GM23338 (cell line): ENCODE data around the gene SEMA5A. TPM values are rescaled to one million over a fixed set of nuclear protein-coding genes. Genes with fewer than 3 reads are reported as not detected.

Experiments used
- ATAC-seq: fragments of 200-7000 bp; cut with Tn5 transposase; 3 replicates; pipeline ENCODE4 v1.9.1; 2020
- DNase-seq: peaks from one replicate; pipeline ENCODE4 v3.0.0-alpha.2; 2015; ENCODE audit warnings: low spot score
- H2AFZ ChIP-seq: fragments of 200-600 bp; sonication (generic); 2 replicates; pipeline ENCODE4 v1.8.0; 2016; ENCODE audit warnings: antibody characterized with exemption, mild to moderate bottlenecking, moderate library complexity
- H3F3A ChIP-seq: fragments of 200-600 bp; sonication (generic); replicated peaks from 2 replicates; pipeline ENCODE4 v1.8.0; 2017; ENCODE audit warnings: antibody characterized with exemption, mixed run types, low read depth
- H3K27ac ChIP-seq: fragments of 200-600 bp; sonication (generic); 2 replicates; pipeline ENCODE4 v1.6.1; 2016; ENCODE audit warnings: low read depth
- H3K27me3 ChIP-seq: fragments of 200-600 bp; sonication (generic); 2 replicates; pipeline ENCODE4 v1.8.0; 2016; ENCODE audit warnings: mild to moderate bottlenecking, mixed run types, moderate library complexity; ENCODE audit not compliant: insufficient read depth
- H3K36me3 ChIP-seq: fragments of 200-600 bp; sonication (generic); 2 replicates; pipeline ENCODE4 v1.8.0; 2016; ENCODE audit warnings: mild to moderate bottlenecking; ENCODE audit not compliant: insufficient read depth
- H3K4me1 ChIP-seq: fragments of 200-600 bp; sonication (generic); 2 replicates; pipeline ENCODE4 v1.8.0; 2016; ENCODE audit warnings: mild to moderate bottlenecking, moderate library complexity; ENCODE audit not compliant: insufficient read depth
- H3K4me2 ChIP-seq: fragments of 200-600 bp; sonication (generic); 2 replicates; pipeline ENCODE4 v1.7.1; 2017; ENCODE audit warnings: mixed run types
- H3K4me3 ChIP-seq: fragments of 200-600 bp; sonication (generic); 2 replicates; pipeline ENCODE4 v1.6.1; 2016; ENCODE audit warnings: mixed run types
- H3K79me2 ChIP-seq: fragments of 200-600 bp; sonication (generic); replicated peaks from 2 replicates; pipeline ENCODE4 v1.8.0; 2017; ENCODE audit warnings: mild to moderate bottlenecking; ENCODE audit not compliant: insufficient read depth
- H3K9me2 ChIP-seq: fragments of 200-600 bp; sonication (generic); 2 replicates; pipeline ENCODE4 v1.8.0; 2017; ENCODE audit not compliant: insufficient read depth
- H4K20me1 ChIP-seq: fragments of 200-600 bp; sonication (generic); replicated peaks from 2 replicates; pipeline ENCODE4 v1.8.0; 2017; ENCODE audit warnings: mild to moderate bottlenecking; ENCODE audit not compliant: insufficient read depth
- H3K27ac Mint-ChIP-seq: 2 replicates; pipeline ENCODE4 v1.8.0; 2020; ENCODE audit warnings: inconsistent platforms, mild to moderate bottlenecking, moderate library complexity, mixed read lengths
- H3K27me3 Mint-ChIP-seq: 3 replicates; pipeline ENCODE4 v1.8.0; 2022; ENCODE audit warnings: low read depth, mild to moderate bottlenecking, moderate library complexity, mixed read lengths, inconsistent platforms; ENCODE audit not compliant: insufficient read depth, poor library complexity
- H3K36me3 Mint-ChIP-seq: 3 replicates; pipeline ENCODE4 v1.8.0; 2021; ENCODE audit warnings: low read depth, mild to moderate bottlenecking, inconsistent platforms, moderate library complexity, mixed read lengths
- H3K4me1 Mint-ChIP-seq: 3 replicates; pipeline ENCODE4 v1.8.0; 2020; ENCODE audit warnings: mild to moderate bottlenecking, inconsistent platforms, mixed read lengths
- H3K4me3 Mint-ChIP-seq: 3 replicates; pipeline ENCODE4 v1.8.0; 2021; ENCODE audit warnings: moderate library complexity, mild to moderate bottlenecking, inconsistent platforms, mixed read lengths
- H3K9me3 Mint-ChIP-seq: 3 replicates; pipeline ENCODE4 v1.8.0; 2020; ENCODE audit warnings: moderate library complexity, mild to moderate bottlenecking, inconsistent platforms, mixed read lengths
- CREB1 ChIP-seq: fragments of 250-450 bp; sonication (Bioruptor Pico); IDR thresholded peaks from 2 replicates; pipeline ENCODE4 v1.5.0; 2020; ENCODE audit warnings: low read depth, mild to moderate bottlenecking, moderate library complexity
- CTCF ChIP-seq, 2 experiments: fragments of 200-600 bp in 1 of 2; sonication (generic) in 1 of 2; conservative IDR thresholded peaks; 2 replicates each; pipeline versions ENCODE4 v1.5.1 to v1.6.1; 2016 to 2017; ENCODE audit warnings: antibody characterized with exemption in 2 of 2, low read depth in 2 of 2, mild to moderate bottlenecking in 2 of 2, moderate library complexity in 1 of 2
- ETS1 ChIP-seq: IDR thresholded peaks from 2 replicates; pipeline ENCODE4 v1.6.1; 2016; ENCODE audit warnings: antibody characterized with exemption
- EZH2 ChIP-seq: fragments of 200-600 bp; sonication (generic); IDR thresholded peaks from one replicate; pipeline ENCODE4 v1.8.0; 2017; ENCODE audit warnings: antibody characterized with exemption, mild to moderate bottlenecking, low read depth; ENCODE audit not compliant: unreplicated experiment
- EZH2phosphoT487 ChIP-seq: fragments of 200-600 bp; sonication (generic); IDR thresholded peaks from one replicate; pipeline ENCODE4 v1.8.1; 2018; ENCODE audit warnings: antibody characterized with exemption; ENCODE audit not compliant: unreplicated experiment
- JUNB ChIP-seq: IDR thresholded peaks from one replicate; pipeline ENCODE4 v1.6.1; 2016; ENCODE audit warnings: antibody characterized with exemption; ENCODE audit not compliant: unreplicated experiment
- NANOG ChIP-seq: IDR thresholded peaks from 2 replicates; pipeline ENCODE4 v1.6.1; 2016; ENCODE audit warnings: antibody characterized with exemption, borderline replicate concordance
- POLR2AphosphoS5 ChIP-seq: IDR thresholded peaks from 2 replicates; pipeline ENCODE4 v1.6.1; 2016; ENCODE audit warnings: antibody characterized with exemption, low read depth
- REST ChIP-seq: IDR thresholded peaks from one replicate; pipeline ENCODE4 v1.6.1; 2018; ENCODE audit warnings: antibody characterized with exemption; ENCODE audit not compliant: unreplicated experiment
- STAT1 ChIP-seq: IDR thresholded peaks from one replicate; pipeline ENCODE4 v1.6.1; 2016; ENCODE audit warnings: antibody characterized with exemption; ENCODE audit not compliant: unreplicated experiment
- ZNF114 ChIP-seq: fragments of 250-450 bp; sonication (Bioruptor Pico); IDR thresholded peaks from 2 replicates; pipeline ENCODE4 v1.5.0; 2020; ENCODE audit warnings: mild to moderate bottlenecking, moderate library complexity
- ZNF331 ChIP-seq: fragments of 250-450 bp; sonication (Bioruptor Pico); IDR thresholded peaks from 2 replicates; pipeline ENCODE4 v1.5.0; 2020; ENCODE audit warnings: low read depth, mild to moderate bottlenecking, moderate library complexity
- ZNF462 ChIP-seq: fragments of 250-450 bp; sonication (Bioruptor Pico); IDR thresholded peaks from 2 replicates; pipeline ENCODE4 v1.5.0; 2020; ENCODE audit warnings: mild to moderate bottlenecking, moderate library complexity
- polyA plus RNA-seq: library from polyadenylated mRNA; unstranded; fragments of >200 nt; fragmentation: Nextera tagmentation; extraction: Ambion mirVana; gene quantifications from 2 replicates; pipeline ENCODE4 v1.2.1, GENCODE V29; 2016
- total RNA-seq: library from RNA; depleted of rRNA; stranded (reverse); fragments of >200 nt; shearing (Covaris generic); gene quantifications from 2 replicates; pipeline ENCODE4 v1.2.3, GENCODE V29; 2014

The SEMA5A gene
- total and polyA plus RNA-seq, 2 experiments from 2014 or later = 2.1 to 8.1 TPM

- H3K36me3 ChIP-seq = no peaks in the 10 kb centered on the region
- H3K4me1 ChIP-seq = no peaks in the 10 kb centered on the region
Measured at GRCh38 chr5:9419794-9420193, 126.1 kb downstream of the SEMA5A start.

More at GRCh38 chr5:9419794-9420193, 126.1 kb downstream of the SEMA5A start:
- no peaks in the 10 kb centered on the region for H3K79me2 ChIP-seq
- no peak overlapping the region for H2AFZ ChIP-seq
- Mint-ChIP-seq H3K9me3 (no peaks in the 10 kb centered on the region), H3K4me1 (no peaks in the 10 kb centered on the region), H3K4me3 (no peak overlapping the region), H3K27me3 (no peaks in the 10 kb centered on the region), H3K27ac (no peak overlapping the region), H3K36me3 (peaks cover 8% of the 10 kb centered on the region; the same call in 2 of the 3 replicates)
- TF ChIP-seq EZH2 = no peak
- no peak for TF ChIP-seq EZH2phosphoT487
- TF ChIP-seq ZNF331 = no peak
- TF ChIP-seq JUNB = no peak
- TF ChIP-seq REST = no peak
- no peak for TF ChIP-seq STAT1
- no peak for TF ChIP-seq CTCF (conservative IDR thresholded peaks at IDR 0.05; ENCODE audit: low read depth in 2 of 2)
- no peak for TF ChIP-seq ETS1
- no peak for TF ChIP-seq POLR2AphosphoS5
- TF ChIP-seq ZNF114 (CRISPR knock-in tag) = no peak
- TF ChIP-seq CREB1 (CRISPR knock-in tag) = no peak
- no peak for TF ChIP-seq NANOG
- TF ChIP-seq ZNF462 (CRISPR knock-in tag) = no peak
- H3K4me3 ChIP-seq = no peak overlapping the region
- DNase-seq = no peak
- no peak overlapping the region for H3K4me2 ChIP-seq
- H3K9me2 ChIP-seq = no peaks in the 10 kb centered on the region
- ATAC-seq = no peak
- H3K27ac ChIP-seq = no peak overlapping the region
- H4K20me1 ChIP-seq = no peaks in the 10 kb centered on the region
- no peaks in the 10 kb centered on the region for H3F3A ChIP-seq
- H3K27me3 ChIP-seq = no peaks in the 10 kb centered on the region
